MM.1S (cell line): ENCODE measurements around the gene GULP1.

Source experiments
- DNase-seq: peaks from one replicate; pipeline ENCODE4 v3.0.0-alpha.2; 2015
- H2AFZ ChIP-seq: fragments of 300-600 bp; sonication (generic); 2 replicates; pipeline ENCODE4 v1.6.0; 2016; ENCODE audit warnings: antibody characterized with exemption, low read length
- H3F3A ChIP-seq: fragments of 300-600 bp; sonication (generic); 2 replicates; pipeline ENCODE4 v1.6.1; 2016; ENCODE audit warnings: mild to moderate bottlenecking, antibody characterized with exemption, low read length, moderate library complexity, mixed read lengths; ENCODE audit not compliant: insufficient read depth
- H3K27ac ChIP-seq: fragments of 300-600 bp; sonication (generic); 2 replicates; pipeline ENCODE4 v1.5.1; 2016; ENCODE audit warnings: mild to moderate bottlenecking, low read length
- H3K27me3 ChIP-seq: fragments of 300-600 bp; sonication (generic); replicated peaks from 2 replicates; pipeline ENCODE4 v1.6.0; 2016; ENCODE audit warnings: low read length; ENCODE audit not compliant: insufficient read depth
- H3K36me3 ChIP-seq: fragments of 300-600 bp; sonication (generic); replicated peaks from 2 replicates; pipeline ENCODE4 v1.6.1; 2016; ENCODE audit warnings: mild to moderate bottlenecking, low read length, mixed read lengths; ENCODE audit not compliant: insufficient read depth
- H3K4me1 ChIP-seq: fragments of 300-600 bp; sonication (generic); 2 replicates; pipeline ENCODE4 v1.6.1; 2016; ENCODE audit warnings: low read length, mixed read lengths
- H3K4me2 ChIP-seq: fragments of 300-600 bp; sonication (generic); 2 replicates; pipeline ENCODE4 v1.6.0; 2016; ENCODE audit warnings: low read depth, low read length
- H3K4me3 ChIP-seq: fragments of 300-600 bp; sonication (generic); 2 replicates; pipeline ENCODE4 v1.5.1; 2016; ENCODE audit warnings: low read length, mixed read lengths
- H3K79me2 ChIP-seq: fragments of 300-600 bp; sonication (generic); 2 replicates; pipeline ENCODE4 v1.6.1; 2016; ENCODE audit warnings: mixed run types, low read length, mixed read lengths
- H3K9ac ChIP-seq: fragments of 300-600 bp; sonication (generic); 2 replicates; pipeline ENCODE4 v1.6.1; 2016; ENCODE audit warnings: low read length, mixed read lengths
- H3K9me2 ChIP-seq: fragments of 300-600 bp; sonication (generic); replicated peaks from 2 replicates; pipeline ENCODE4 v1.6.1; 2016; ENCODE audit warnings: mild to moderate bottlenecking, low read length, mixed read lengths; ENCODE audit not compliant: insufficient read depth
- H3K9me3 ChIP-seq: fragments of 300-600 bp; sonication (generic); replicated peaks from 2 replicates; pipeline ENCODE4 v1.6.1; 2016; ENCODE audit warnings: mild to moderate bottlenecking, low read length, mixed read lengths; ENCODE audit not compliant: insufficient read depth
- H4K20me1 ChIP-seq: fragments of 300-600 bp; sonication (generic); 2 replicates; pipeline ENCODE4 v1.6.1; 2016; ENCODE audit warnings: mild to moderate bottlenecking, low read length, moderate library complexity, mixed read lengths; ENCODE audit not compliant: insufficient read depth
- EZH2 ChIP-seq: fragments of 300-600 bp; sonication (generic); optimal IDR thresholded peaks from 2 replicates; pipeline ENCODE3; 2017; ENCODE audit warnings: low read depth, mild to moderate bottlenecking, antibody characterized with exemption, low read length, mixed read lengths
- EZH2phosphoT487 ChIP-seq: fragments of 300-600 bp; sonication (generic); IDR thresholded peaks from 2 replicates; pipeline ENCODE4 v1.6.1; 2018; ENCODE audit warnings: antibody characterized with exemption, low read length
- TF ChIP-seq, protein P1 (sequence below): fragments of 300-600 bp; sonication (generic); IDR thresholded peaks from 2 replicates; pipeline ENCODE4 v1.5.1; 2016; ENCODE audit warnings: antibody characterized with exemption, low read length, mixed read lengths

The GULP1 gene

DNA sequence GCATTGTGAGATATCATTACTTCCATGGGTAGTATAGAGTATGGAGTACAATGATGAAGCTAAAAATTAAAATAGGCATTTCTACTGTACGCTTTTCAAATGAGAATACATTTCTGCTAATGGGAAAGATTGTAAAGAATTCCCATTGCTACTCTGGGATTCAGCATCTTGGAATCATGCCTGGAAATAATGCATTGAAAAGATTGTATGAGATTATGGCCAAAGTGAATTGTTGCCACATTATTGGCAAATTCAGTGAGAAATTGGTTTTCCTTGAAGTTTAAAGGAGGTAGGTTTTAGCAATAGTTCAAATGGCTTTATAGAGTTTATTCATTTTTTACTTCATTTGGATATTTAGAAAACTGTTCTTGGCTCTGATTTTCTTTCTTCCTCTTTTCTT is 157.9 kb downstream of the GULP1 start:
- Histone ChIP-seq H3K9me3 (no peaks in the 10 kb centered on the region), H3K4me1 (no peaks in the 10 kb centered on the region), H3K9ac (no peak overlapping the region), H3K27ac (no peak overlapping the region), H3K4me3 (no peak overlapping the region), H3K4me2 (no peak overlapping the region), H3K9me2 (no peaks in the 10 kb centered on the region), H3F3A (no peaks in the 10 kb centered on the region), H3K79me2 (no peaks in the 10 kb centered on the region), H2AFZ (no peak overlapping the region), H3K27me3 (no peaks in the 10 kb centered on the region), H3K36me3 (no peaks in the 10 kb centered on the region), H4K20me1 (no peaks in the 10 kb centered on the region)
- no peak for DNase-seq
- TF ChIP-seq EZH2, result no peak

DNA sequence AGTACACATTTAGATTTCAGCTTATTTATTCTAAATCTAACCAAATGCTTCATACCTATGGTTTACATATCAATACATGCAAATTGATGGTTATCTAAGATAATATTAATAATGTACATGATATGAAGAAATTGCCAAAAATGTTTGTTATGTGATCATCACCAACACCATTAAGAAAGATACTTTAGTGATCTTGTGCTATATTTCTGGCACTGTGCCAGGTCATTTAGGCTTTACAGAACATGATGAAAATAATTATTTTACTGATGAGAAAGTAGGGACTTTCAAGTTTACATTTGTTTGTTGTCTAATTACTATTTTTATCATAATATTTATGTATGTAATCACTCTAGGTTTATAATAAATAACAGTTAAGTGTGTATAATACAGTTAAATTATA is 158.3 kb downstream of the GULP1 start:
- H3K4me2 ChIP-seq, result no peak overlapping the region
- H4K20me1 ChIP-seq, result no peaks in the 10 kb centered on the region
- no peaks in the 10 kb centered on the region for H3K9me2 ChIP-seq
- no peaks in the 10 kb centered on the region for H3K36me3 ChIP-seq
- no peaks in the 10 kb centered on the region for H3K4me1 ChIP-seq
- TF ChIP-seq EZH2phosphoT487, result no peak
- no peak for TF ChIP-seq EZH2
- TF ChIP-seq, protein P1, sequence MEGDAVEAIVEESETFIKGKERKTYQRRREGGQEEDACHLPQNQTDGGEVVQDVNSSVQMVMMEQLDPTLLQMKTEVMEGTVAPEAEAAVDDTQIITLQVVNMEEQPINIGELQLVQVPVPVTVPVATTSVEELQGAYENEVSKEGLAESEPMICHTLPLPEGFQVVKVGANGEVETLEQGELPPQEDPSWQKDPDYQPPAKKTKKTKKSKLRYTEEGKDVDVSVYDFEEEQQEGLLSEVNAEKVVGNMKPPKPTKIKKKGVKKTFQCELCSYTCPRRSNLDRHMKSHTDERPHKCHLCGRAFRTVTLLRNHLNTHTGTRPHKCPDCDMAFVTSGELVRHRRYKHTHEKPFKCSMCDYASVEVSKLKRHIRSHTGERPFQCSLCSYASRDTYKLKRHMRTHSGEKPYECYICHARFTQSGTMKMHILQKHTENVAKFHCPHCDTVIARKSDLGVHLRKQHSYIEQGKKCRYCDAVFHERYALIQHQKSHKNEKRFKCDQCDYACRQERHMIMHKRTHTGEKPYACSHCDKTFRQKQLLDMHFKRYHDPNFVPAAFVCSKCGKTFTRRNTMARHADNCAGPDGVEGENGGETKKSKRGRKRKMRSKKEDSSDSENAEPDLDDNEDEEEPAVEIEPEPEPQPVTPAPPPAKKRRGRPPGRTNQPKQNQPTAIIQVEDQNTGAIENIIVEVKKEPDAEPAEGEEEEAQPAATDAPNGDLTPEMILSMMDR, result no peak
- H3K4me3 ChIP-seq, result no peak overlapping the region
- no peaks in the 10 kb centered on the region for H3K9me3 ChIP-seq
- H3K79me2 ChIP-seq, result no peaks in the 10 kb centered on the region
- no peaks in the 10 kb centered on the region for H3K27me3 ChIP-seq
- H2AFZ ChIP-seq, result no peak overlapping the region
- DNase-seq, result no peak
- no peak overlapping the region for H3K27ac ChIP-seq
- no peaks in the 10 kb centered on the region for H3F3A ChIP-seq
- H3K9ac ChIP-seq, result no peak overlapping the region

DNA sequence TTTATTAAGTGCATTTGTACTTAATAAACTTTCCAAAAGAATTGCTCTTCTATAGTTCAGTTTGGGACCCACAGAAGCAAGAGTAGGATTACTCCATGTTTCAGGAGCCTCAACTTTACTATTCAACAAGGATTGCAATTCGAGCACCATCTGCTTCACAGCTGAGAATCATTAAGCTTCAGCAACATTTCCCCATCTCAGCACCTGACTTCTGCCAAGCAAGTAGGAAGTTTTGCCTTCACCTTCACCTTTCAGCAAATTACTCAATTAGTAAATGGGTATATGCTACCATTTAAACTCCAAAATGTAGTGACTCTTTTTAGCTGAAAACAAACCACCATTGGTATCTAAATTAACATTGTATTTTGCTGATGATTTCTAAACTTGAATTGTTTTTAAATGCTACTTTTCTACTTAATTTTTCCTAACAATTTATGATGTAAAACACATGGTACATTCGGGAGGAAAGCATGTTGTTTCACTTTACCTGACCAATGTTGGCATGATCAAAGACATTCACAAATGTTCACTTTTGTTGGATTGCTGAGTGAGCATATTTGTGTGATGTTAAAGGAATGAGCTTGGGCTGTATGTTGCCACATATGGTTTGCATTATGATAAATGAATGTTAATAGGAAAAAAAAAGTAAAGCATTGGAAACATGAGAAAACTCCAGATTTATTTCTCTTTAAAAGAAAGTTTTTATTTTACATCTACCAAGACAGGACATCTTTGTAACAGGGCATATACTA is 159.2 kb downstream of the GULP1 start:
- no peaks in the 10 kb centered on the region for H3K9me3 ChIP-seq
- no peaks in the 10 kb centered on the region for H3K27me3 ChIP-seq
- no peak overlapping the region for H3K27ac ChIP-seq
- TF ChIP-seq, protein P1, result no peak
- TF ChIP-seq EZH2phosphoT487 (no peak), EZH2 (no peak)
- H3K79me2 ChIP-seq, result no peaks in the 10 kb centered on the region
- no peaks in the 10 kb centered on the region for H3K4me1 ChIP-seq
- H4K20me1 ChIP-seq, result no peaks in the 10 kb centered on the region
- H3K4me2 ChIP-seq, result no peak overlapping the region
- no peak overlapping the region for H3K9ac ChIP-seq
- H3F3A ChIP-seq, result no peaks in the 10 kb centered on the region
- H2AFZ ChIP-seq, result no peak overlapping the region
- H3K4me3 ChIP-seq, result no peak overlapping the region
- no peak for DNase-seq
- H3K9me2 ChIP-seq, result no peaks in the 10 kb centered on the region
- H3K36me3 ChIP-seq, result no peaks in the 10 kb centered on the region

DNA sequence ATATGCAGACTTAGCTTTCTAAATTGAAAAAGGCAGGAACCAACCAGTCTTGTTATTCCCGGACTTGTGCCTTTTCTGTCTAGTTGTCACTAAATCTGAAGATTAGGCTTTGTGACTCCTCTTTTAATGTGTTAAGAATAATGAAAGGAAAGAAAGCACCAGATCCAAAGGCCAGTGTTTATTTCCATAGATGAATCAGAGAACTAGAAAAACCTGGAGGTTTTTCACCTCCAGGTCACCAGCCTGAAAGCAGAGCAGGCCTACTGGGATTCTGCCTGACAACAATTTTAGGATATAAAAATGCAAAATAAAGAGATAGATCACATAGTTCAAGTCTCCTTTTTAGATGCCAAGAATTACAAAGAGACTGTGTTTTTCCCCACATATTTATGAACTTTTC is 160.4 kb downstream of the GULP1 start:
- Histone ChIP-seq H3K4me1 (no peaks in the 10 kb centered on the region), H3K9me2 (no peaks in the 10 kb centered on the region), H3K36me3 (no peaks in the 10 kb centered on the region), H3K4me3 (no peak overlapping the region), H3K4me2 (no peak overlapping the region), H3K27me3 (no peaks in the 10 kb centered on the region), H3K79me2 (no peaks in the 10 kb centered on the region), H3F3A (no peaks in the 10 kb centered on the region), H3K9me3 (no peaks in the 10 kb centered on the region), H4K20me1 (no peaks in the 10 kb centered on the region), H2AFZ (no peak overlapping the region), H3K9ac (no peak overlapping the region), H3K27ac (no peak overlapping the region)
- no peak for DNase-seq
- TF ChIP-seq EZH2 (no peak), EZH2phosphoT487 (no peak)
- TF ChIP-seq, protein P1, result no peak
